ENCODE results near the gene OXER1. TPM values are rescaled to one million over a fixed set of nuclear protein-coding genes. Genes with fewer than 3 reads are reported as not detected.

OXER1 gene
- total RNA-seq, 1 experiment from 2014 or later = not detected

DNA sequence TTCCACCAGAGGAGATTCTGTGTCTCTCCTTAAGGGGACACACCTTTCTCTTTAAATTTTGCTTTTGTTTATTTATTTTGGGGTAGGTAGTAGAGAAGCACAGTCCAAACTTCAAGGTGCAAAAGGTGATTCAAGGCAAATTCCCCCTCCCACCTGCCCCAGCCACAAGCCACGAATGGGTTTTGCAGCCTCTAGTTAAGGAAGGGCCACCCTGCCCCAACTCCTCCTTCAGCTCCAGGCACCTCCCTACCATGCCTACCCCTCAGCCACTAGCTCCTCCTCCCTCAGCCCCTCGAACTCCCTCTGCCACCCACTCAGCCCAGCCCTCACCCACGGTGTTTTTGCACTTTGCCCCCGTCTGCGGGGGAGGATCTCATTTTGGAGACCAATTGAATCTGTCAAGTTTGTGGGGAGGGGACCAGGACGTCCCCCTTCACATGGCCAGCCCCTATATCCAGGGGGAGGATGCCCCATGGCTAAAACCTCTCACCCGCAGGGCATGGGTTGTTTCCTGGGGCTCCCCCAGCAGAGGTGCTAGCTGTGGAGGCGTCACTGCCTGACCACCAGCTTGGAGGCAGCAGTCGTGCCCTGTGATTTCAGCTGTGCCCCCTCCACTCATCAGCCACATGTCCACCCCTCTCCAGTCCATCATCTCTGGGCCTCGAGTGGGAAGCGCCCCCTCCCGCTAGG is 24.0 kb upstream of the OXER1 start:
- BruUV-seq (replicated peaks) = no TSS peak
- Histone ChIP-seq H3K4me2 (no peak overlapping the region), H2AFZ (no peak overlapping the region), H3K27ac (no peak overlapping the region), H3K9me2 (ENCODE audit: insufficient read depth) (no peaks in the 10 kb centered on the region), H3F3A (ENCODE audit: insufficient read depth, low read depth) (no peaks in the 10 kb centered on the region), H3K4me3 (no peak overlapping the region), H4K20me1 (ENCODE audit: insufficient read depth) (no peaks in the 10 kb centered on the region), H3K9me3 (ENCODE audit: insufficient read depth, low read depth) (no peaks in the 10 kb centered on the region), H3K36me3 (ENCODE audit: low read depth) (no peaks in the 10 kb centered on the region), H3K4me1 (replicated peaks; ENCODE audit: insufficient read depth) (no peaks in the 10 kb centered on the region), H3K79me2 (ENCODE audit: low read depth) (no peaks in the 10 kb centered on the region), H3K27me3 (ENCODE audit: insufficient read depth, low read depth) (no peaks in the 10 kb centered on the region)
- ChIA-PET CTCF (interaction anchor here (0.5 kb wide), 1 partner anchor 1596 kb away, joined by 3 read pairs; no protein-coding TSS in a partner anchor), POLR2A (ENCODE audit: unreplicated experiment) (interaction anchor here (0.7 kb wide), 1 partner anchor 161 kb away, joined by 4 read pairs; no protein-coding TSS in a partner anchor)
- no peak for DNase-seq
- intact Hi-C loops (cut with micrococcal nuclease; ENCODE audit: unreplicated experiment) = no loop called here
- TF ChIP-seq CTCF (conservative IDR thresholded peaks at IDR 0.05) (no peak), EZH2 (IDR thresholded peaks at IDR 0.05; ENCODE audit: low read depth) (no peak)

DNA sequence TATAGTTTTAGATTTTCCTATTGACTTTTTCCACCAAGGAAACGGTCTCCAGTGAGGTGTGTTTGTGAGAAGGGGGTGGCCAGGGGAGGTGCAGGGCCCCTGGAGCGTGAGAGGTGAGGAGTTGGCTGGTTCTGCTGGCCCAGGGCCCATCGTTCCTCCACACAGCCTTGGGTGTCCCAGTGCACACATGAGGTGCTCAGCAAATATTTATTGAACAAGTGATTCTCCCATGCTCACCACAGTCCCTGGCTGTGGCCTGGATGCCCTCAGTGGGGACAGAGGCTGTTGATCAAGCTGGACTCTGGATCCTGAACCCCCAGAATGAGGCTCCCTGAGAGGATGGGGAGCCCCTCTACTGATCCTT is 23.5 kb upstream of the OXER1 start:
- no TSS peak for BruUV-seq (replicated peaks)
- Histone ChIP-seq H3K9me2 (ENCODE audit: insufficient read depth) (no peaks in the 10 kb centered on the region), H3F3A (ENCODE audit: insufficient read depth, low read depth) (no peaks in the 10 kb centered on the region), H3K36me3 (ENCODE audit: low read depth) (no peaks in the 10 kb centered on the region), H3K4me2 (no peak overlapping the region), H3K4me1 (replicated peaks; ENCODE audit: insufficient read depth) (no peaks in the 10 kb centered on the region), H2AFZ (no peak overlapping the region), H3K79me2 (ENCODE audit: low read depth) (no peaks in the 10 kb centered on the region), H4K20me1 (ENCODE audit: insufficient read depth) (no peaks in the 10 kb centered on the region), H3K27me3 (ENCODE audit: insufficient read depth, low read depth) (no peaks in the 10 kb centered on the region), H3K4me3 (no peak overlapping the region), H3K27ac (no peak overlapping the region), H3K9me3 (ENCODE audit: insufficient read depth, low read depth) (no peaks in the 10 kb centered on the region)
- ChIA-PET CTCF (interaction anchor here (0.5 kb wide), 1 partner anchor 1597 kb away, joined by 3 read pairs; no protein-coding TSS in a partner anchor), POLR2A (ENCODE audit: unreplicated experiment) (interaction anchor here (0.7 kb wide), 1 partner anchor 160 kb away, joined by 4 read pairs; no protein-coding TSS in a partner anchor)
- TF ChIP-seq CTCF (conservative IDR thresholded peaks at IDR 0.05) (no peak), EZH2 (IDR thresholded peaks at IDR 0.05; ENCODE audit: low read depth) (no peak)
- intact Hi-C loops (cut with micrococcal nuclease; ENCODE audit: unreplicated experiment) = no loop called here
- DNase-seq = no peak

DNA sequence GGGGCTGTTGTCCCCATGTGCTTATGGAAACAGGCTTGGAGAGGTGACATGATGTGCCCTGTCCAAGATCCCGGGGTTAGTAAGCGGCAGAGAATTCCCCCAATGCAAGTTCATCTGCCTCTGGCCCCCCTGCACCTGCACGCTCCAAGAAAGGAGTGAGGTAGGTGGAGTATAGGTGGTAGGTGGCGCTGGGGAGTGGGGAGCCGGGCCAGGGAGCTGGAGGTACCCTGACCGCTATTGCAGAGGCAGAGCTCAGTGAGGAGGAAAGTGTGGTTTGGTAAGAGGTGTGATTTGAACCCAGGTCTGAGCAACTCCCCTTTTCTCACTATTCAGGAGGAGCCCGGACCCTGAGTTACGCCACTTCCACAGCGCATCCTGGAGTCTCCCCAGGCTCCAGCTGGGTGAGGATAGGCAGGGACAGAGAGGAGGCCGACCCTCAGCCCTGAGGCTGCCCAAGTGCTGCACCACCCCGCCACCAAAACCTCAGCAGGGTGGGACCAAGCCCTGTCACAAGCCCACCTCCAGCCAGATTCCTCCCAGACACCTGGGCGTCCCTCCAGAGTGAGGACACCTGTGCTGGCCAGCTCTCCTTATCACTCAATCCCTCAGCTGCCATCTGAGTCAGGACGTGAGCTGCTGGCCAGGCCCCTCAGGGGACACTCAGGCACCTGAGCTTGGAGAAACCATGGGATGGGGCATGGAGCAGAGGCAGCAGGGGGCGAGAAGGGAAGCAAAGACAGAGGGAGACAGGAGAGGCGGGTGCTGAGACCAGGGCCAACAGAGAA is 22.8 kb upstream of the OXER1 start:
- Histone ChIP-seq H3K4me3 (no peak overlapping the region), H4K20me1 (ENCODE audit: insufficient read depth) (no peaks in the 10 kb centered on the region), H3F3A (ENCODE audit: insufficient read depth, low read depth) (no peaks in the 10 kb centered on the region), H3K79me2 (ENCODE audit: low read depth) (no peaks in the 10 kb centered on the region), H3K27me3 (ENCODE audit: insufficient read depth, low read depth) (no peaks in the 10 kb centered on the region), H3K27ac (no peak overlapping the region), H3K36me3 (ENCODE audit: low read depth) (no peaks in the 10 kb centered on the region), H3K4me2 (no peak overlapping the region), H3K4me1 (replicated peaks; ENCODE audit: insufficient read depth) (no peaks in the 10 kb centered on the region), H3K9me3 (ENCODE audit: insufficient read depth, low read depth) (no peaks in the 10 kb centered on the region), H2AFZ (no peak overlapping the region), H3K9me2 (ENCODE audit: insufficient read depth) (no peaks in the 10 kb centered on the region)
- TF ChIP-seq EZH2 (IDR thresholded peaks at IDR 0.05; ENCODE audit: low read depth) (no peak), CTCF (conservative IDR thresholded peaks at IDR 0.05) (no peak)
- DNase-seq = no peak
- BruUV-seq (replicated peaks) = no TSS peak
- ChIA-PET POLR2A (ENCODE audit: unreplicated experiment) (no interaction called here), CTCF (no interaction called here)
- intact Hi-C loops (cut with micrococcal nuclease; ENCODE audit: unreplicated experiment) = no loop called here
